Iris pigment epithelial cell (primary cell): Measurements from ENCODE around the gene PGP.

Experiments
- DNase-seq: peaks from one replicate; pipeline ENCODE4 v3.0.0-alpha.2; 2011; ENCODE audit warnings: low read depth

Gene PGP

DNA sequence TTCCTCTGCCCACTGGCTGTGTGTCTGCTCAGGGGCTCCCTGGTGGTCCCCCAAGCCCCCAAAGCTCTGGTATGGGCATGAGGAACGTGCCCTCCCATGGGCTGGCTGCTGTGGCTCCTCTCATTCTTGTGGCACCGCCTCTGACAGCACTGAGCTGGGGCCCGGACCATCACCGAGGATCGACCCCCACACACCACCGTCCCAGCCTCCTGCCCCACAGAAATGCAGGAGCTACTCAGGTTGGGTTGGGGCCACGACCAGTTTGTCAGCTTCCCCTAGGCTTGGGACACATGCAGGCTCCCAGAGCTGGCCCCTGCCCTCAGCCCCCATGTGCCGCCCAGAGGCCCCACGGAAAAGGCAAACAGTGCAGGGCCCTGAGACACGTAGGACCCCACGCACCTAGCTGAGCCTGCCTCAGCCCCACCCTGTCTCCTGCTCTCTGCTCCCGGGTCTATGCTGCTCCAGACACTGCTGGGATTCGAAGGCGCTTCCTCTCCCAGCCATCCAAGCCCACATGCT is 15.0 kb downstream of the PGP start:
- no peak for DNase-seq

DNA sequence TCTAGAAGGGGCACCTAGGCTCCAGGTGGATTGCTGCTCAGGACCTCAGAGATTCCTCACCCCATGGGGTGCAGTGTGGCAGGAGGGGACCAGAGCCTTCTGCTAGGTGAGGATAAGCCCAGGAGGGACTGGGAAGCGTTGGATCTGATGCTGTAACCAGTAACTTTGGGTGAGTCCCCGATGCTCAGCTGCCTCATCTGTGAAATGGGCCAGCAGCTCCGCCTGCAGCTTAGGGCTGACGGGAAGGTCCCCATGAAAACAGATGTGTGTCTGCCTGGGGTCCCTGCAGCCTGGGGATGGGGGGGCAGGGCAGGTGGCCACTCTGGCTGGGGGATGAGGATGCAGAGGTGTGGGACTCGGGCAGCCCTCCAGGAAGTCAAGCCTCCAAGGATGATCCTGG is 15.5 kb downstream of the PGP start:
- DNase-seq = no peak

DNA sequence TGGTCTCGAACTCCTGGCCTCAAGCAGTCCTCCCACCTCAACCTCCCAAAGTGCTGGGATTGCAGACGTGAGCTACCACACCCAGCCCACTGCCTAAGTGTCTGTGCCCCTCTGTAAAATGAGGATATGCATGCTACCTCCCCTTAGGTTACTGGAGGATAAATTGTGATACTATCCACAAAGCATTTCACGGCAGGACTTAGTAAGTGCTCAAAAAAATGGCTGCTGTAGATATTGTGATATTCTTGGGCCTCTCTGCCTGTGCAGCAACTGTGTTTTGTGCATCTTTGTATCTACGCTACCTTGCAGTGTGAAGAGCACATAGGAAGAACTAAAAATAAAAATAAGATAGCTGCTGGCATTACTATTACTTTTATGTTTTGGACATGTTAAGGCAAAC is 16.4 kb downstream of the PGP start:
- no peak for DNase-seq

DNA sequence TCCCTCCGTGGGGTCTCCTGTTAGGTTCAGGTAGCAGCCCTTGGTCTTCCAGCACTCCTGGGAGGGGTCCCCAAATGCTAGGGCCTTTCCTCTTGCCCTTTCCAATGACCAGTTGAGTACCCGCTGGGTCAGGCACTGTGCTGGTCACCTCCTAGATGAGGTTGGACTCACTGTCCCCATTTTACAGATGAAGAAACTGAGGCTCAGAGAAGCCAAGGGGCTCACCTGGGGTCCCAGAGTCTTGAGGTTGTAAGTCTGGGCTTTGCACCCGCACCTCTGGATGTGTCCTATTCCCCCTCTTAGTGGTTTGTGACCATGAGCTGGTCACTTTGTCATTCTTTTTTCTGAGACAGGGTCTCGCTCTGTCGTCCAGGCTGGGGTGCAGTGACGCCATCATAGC is 16.9 kb downstream of the PGP start:
- no peak for DNase-seq

DNA sequence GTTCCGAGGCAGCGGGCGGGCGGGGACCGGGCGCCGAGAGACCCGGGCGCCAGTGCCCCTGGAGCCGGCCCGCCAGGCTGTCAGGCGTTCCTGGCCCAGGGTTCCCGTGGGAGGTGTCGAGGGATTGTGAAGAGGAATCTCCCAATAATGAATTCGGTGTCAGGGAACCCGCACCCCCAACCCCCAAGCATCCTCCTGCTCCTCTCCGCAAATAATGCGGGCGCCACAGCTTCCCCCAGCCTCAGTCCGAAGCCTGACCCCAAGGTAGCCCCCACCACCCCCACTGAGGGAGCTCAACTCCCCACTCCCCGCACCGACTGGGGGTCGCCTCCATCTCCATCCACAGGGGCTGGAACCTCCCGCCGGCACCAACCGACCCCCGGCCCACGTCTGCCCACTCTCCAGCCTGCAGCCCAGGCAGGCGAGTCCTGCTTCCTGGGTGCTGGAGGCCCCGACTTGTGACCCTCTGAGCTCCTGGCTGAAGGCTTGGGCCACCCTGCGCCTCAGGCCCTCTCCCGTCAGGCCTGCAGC is 17.6 kb downstream of the PGP start:
- no peak for DNase-seq

DNA sequence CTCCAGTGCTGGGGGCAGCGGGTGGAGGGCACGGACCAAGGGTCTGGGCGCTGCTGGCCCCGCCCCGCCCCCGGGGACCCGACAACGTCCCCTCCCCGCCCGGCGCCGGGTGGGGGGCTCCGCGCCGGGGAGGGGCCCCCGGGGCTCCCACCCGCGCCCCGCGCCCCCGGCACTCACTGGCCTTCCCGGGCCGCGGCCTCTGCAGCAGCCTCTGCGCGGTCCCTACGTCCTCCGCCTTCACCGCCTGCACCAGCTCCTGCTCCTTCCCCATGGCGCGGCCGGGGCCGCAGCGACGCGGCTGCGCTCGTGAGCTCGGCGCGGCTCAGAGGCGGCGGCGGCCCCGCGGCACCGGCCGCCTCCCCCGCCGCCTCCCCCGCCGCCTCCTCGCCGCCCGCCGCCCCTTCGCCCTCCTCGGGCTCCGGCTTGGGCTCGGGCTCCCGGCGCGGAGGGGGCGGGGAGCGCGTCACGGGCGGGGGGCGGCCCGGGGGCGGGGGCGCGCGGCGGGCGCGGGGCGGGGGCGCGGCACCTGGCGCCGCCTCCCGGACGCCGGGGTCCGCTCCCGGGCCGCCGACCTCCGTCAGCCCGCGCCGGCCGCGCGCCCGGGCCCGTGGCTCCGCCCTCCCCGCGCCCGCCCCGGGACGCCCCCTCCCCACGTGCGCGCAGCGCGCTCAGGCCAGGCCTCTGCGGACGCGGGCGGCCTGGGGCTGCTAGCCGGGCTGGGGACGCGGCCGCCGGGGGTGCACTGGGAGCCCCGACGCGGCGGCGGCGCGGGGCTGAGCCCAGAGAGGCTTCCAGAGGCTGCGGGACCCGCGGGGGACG is 18.3 kb downstream of the PGP start, which contains the start of gene CASKIN1:
Gene CASKIN1 (minus strand): TSS at position 444 of the 819 bp plus-strand sequence. CDS start 173 bp downstream, at position 271.
- peak; percentile 14 for DNase-seq

DNA sequence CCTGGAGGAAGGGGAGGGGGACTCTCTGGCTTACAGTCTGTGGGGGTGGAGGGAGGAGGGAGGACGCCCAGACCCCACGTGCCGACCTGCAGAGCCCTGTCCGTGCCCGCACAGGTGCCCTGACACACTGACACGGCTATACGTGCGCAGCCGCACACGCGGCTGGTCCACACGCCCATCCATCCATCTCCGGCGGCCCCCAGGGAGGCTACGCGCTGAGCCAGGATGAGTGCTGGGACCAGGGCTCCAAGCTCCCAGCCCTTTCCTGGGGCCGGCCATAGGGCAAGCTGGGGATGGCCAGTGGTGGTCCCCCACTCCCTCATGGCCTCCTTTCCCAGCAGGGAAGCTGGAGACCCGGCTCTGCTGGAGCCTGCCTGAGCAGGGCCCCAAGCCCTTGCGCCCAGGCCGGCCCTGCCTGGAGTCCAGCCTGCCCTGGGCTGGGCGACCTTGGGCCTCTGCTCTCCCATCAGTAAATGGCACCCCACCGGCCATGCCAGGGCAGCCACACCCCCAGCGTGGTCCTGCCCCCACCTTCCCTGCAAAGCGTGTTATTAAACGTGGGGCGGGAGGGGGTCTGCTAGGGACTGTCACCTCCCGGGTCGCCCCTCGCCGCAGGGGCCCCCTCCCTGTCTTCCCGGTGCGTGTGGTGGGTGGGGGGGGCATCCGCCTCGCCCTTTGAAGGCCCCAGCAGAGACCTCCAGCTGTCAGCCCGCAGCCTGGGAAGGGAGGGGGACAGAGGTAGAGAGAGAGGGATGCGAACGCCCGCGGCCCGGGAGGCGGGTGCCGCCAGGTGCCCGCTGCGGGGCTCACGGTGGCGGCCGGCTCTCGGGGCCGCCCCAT is 19.1 kb downstream of the PGP start:
- no peak for DNase-seq

DNA sequence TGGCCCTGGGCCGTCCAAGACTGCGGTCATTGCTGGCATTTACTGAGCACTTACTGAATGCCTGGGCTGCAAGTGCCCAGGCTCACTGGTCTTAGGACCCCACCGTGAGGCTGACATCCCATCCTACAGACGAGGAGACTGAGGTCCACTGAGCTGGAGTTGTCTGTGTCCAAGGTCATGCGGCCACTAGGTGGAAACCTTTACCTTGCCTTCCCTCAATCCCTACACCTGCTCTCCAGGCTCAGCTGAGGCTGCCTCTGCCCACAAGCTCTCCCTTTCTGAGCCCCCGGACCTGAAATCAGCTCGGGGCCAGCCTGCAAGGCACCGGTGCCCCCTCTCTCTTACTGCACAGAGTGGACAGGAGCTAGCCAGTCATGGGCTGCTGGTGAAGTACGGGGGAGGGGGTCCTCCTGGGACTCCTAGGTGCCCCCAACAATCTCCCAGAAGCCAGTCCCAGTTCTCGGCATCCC is 19.8 kb downstream of the PGP start:
- DNase-seq = peak; percentile 34

DNA sequence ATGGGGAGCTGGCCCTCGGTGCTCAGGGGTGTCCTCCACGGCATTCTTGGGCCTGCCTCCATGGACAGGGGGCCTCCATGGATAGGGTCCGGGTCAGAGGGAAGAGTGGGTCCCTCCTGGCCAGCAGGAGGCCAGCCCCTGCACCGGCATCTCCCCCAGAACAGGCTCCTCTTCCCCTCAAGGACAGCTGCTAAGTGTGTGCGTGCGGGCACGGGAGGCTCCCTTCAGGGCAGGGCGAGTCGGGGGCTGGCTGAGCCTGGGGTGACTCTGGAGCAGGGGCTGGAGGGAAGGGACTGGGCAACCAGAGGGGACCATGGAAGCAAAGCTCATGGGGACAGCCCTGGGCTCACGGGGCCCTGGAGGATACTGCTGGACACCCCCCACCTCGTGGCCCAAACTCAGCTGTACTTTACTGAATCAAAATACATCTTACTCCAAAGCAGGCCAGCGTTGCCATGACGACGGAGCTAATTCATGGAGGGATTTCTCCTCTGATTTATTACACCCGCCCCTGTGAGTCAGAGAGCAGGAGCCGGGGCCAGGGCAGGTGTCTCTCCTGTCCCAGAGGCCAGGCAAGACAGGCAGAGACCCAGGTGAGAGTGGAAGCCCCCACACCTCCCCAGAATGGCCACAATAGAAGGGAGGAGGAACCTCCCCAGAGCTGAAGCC is 20.3 kb downstream of the PGP start:
- peak; percentile 23 for DNase-seq

DNA sequence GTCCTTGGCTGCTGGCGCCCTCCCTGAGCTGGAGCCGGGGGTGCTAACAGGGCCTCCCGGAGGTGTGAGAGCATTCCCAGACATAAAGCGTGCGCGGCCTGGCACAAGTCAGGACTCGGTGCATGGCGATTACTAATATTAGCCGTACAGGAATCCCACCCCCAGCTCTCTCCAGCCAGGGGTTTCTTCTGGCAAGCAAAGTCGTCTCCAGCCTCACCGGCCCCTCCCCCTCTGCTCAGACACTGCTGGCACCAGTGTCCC is 23.3 kb downstream of the PGP start:
- no peak for DNase-seq

DNA sequence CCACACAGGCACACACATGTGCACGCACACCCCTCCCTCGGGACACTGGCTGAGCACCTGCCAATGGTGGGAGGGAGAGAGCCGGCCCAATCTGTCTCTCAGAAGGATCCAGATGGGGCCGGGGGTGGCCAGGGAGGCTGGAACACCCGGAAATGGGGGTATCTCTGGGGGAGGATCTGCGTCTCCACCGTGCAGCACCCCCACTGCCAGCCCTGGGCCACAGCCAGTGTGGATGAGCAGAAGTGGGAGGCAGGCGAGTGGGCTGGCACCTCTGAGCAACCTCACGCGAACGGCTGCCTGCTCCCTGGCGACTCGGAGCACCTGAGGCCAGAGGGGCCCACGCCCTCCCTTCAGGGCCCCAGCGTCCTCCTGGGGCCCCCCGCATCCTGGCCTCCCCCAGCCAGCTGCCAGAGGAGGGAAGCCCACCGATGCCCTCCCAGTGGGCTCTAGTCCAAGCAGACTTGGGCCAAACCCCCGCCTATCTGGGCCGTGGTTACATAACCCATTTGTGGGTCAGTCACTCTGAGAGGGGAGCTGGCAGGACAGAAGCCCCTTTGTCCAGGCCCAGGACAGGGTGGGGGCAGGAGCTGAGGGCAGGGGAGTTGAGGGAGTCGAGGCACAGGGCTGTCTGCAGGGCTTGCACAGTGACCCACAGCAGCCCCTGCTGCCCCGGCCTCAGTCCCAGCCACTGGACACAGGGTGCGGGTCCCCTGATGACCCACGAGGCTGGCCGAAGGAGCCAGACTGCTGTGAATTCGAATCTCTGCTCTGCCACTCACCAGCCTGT is 23.8 kb downstream of the PGP start:
- DNase-seq = no peak

DNA sequence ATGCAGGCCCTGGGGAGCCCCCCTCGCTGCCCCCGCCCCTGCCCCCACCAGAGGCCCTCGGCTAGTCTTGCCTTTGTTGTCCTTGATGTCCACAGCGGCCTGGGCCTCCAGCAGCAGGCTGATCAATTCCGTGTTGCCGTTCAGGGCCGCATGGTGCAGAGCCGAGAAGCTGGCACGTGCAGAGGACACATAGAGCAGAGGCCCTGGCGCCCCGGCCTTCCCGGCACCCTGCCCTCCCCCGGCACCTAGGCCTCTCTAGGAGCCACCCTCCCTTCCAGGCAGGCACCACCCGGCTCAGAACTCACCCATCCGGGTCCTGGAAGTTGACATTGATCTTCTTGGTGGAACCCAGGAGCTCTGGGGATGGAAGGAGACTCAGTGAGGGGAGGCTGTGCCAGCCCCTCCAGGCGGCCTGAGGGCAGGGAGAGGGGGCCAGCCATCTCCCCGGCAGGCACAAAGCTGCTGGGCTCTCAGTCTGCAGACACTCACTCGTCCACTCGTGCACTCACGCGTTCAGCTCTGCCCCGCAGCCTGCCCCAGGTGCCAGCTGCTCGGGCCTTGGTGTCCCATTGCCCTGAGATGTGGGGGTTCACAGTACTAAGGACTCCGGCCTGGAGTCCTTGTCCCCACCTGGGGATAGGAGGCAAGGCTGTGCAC is 24.5 kb downstream of the PGP start:
- DNase-seq = no peak

DNA sequence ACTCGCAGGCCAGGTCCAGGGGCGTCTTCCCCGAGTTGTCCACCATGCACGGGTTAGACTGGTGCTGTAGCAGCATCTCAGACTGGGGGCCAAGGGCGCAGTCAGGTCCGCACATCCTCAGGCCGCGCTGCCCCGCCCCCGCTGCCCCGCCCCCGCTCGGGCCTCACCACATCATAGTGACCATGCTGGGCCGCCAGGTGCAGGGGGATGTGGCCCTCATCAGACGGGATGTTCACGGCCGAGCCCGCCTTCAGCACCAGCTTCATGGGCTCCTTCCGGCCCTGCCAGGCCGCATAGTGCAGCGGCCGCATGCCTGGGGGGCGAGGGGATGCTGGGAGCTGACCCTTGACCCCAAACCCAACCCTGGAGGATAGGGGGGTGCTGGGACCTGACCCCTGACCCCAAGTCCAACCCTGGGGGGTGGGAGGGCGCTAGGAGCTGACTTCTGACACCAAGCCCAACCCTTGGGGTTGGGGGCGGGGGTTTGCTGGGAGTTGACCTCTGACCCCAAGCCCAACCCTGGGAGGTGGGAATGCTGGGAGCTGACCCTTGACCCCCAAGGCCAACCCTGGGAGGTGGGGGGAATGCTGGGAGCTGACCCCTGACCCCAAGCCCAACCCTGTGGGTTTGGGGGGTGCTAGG is 25.3 kb downstream of the PGP start:
- DNase-seq = no peak

DNA sequence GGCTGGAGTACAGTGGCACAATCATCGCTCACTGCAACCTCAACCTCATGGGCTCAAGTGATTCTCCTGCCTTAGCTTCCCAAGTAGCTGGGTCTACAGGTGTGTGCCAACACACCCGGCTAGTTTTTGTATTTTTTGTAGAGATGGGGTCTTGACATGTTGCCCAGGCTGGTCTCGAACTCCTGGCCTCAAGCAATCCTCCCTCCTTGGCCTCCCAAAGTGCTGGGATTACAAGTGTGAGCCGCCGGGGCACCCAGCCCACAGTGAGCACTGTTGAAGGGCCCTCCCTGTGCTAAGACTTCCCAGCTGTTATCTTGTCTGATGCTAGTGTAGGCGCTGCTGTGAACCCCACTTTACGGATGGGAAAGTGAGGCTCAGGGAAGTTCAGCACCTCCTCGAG is 26.2 kb downstream of the PGP start:
- no peak for DNase-seq

DNA sequence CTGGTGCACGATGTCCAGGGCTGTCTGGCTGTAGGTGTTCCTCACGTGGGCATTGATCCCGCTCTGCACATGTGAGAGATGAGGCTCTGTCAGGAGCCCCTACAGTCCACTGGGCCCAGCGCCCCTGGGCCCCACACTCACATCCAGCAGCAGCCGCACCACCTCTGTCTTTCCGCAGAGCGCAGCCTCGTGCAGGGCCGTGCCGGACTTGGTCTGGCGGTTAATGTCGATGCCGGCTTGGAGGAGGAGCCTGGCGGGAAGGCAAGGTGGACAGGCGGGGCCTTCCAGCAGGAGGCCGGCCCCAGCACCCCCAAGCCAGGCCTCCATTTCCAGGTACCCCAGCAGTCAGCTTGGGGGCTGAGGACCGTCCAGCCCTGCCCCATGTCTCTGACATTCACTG is 27.4 kb downstream of the PGP start:
- no peak for DNase-seq

DNA sequence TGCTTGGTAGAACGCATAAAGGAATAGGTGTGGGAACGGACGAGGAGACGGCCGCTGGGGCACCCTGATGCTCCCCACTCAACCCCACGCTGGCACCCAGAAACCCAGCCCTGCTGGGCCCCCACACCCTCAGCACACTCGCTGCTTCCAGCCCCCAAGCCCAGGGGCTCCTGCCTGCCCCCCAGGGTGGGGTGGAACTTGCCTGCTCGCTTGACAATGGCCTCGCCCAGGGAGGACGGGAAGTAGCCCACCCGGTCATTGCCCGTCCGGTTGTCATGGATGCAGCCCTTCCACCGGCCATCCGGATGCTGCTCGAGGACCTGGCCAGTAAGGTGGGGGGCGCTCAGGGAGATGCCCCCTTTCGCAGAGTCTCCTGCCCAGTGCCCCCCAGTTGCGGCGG is 28.1 kb downstream of the PGP start:
- no peak for DNase-seq

DNA sequence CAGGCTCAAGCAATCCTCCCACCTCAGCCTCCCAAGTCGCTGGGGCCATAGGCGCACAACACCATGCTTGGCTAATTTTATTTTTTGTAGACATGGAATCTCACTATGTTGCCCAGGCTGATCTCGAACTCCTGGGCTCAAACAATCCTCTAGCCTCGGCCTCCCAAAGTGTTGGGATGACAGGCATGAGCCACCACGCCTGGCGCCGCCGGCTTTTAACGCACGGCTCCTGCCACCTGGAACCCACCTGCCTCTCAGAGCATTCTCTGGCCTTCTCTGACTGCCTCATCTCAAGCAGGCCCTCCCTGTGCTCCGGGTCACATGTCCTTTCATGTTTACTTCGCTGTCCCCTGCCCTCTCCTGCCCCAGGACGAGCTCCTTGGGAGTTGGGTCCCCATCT is 28.6 kb downstream of the PGP start:
- no peak for DNase-seq

DNA sequence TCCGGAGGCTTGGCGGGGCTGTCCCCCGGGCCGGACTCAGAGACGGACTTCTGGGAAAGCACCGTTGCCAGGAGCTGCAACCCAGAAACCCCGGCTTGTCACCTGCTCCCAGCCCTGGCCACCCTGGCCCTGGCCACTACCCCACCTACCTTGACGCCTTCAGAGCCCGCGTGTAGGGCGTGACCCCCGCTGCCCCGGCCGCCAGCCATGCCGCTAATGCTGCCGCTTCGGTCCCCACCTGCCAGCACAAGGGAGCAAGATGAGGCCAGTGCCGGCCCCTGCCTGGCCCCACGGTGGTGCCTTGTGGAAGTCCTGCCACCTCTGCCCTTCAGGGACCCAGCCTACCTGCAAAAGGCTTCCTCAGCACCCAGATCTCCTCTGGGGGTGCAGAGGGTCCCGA is 29.7 kb downstream of the PGP start:
- no peak for DNase-seq

DNA sequence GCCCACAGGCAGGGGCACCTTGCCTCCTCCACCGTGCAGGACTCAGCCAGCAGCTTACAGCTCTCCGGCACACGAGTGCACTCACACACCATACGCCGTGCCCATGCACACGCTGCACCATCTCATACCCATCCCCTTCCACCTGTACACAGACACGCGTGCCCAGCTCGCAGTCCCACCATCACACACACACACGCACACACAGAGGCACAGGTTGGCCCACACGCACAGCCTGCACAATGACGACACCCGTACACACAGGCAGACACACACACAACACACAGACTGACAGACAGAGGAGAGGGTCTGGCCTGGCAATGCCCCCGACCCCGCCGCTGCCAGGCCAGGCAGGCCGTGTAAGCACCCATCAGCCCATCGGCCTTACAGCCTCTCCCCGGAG is 30.3 kb downstream of the PGP start:
- no peak for DNase-seq

DNA sequence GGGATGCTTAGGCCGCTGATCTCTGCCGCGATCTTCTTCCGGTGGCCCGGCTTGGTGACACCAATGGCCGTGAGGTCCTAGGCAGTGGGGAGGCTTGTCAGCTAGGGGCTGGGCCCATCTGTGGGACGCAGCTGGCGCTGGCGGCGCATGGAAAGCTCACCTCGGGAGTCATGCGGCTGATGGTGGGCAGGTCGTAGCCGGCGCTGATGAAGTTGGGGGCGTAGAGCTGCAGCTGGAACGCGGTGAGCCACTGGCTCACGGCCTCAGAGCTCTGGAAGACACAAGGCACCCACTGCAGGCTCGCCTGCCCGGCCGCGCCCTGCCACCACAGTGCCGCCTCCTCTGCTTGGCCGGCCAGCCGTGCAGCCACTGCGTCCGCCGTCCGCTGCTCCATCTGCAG is 31.0 kb downstream of the PGP start:
- DNase-seq = no peak

DNA sequence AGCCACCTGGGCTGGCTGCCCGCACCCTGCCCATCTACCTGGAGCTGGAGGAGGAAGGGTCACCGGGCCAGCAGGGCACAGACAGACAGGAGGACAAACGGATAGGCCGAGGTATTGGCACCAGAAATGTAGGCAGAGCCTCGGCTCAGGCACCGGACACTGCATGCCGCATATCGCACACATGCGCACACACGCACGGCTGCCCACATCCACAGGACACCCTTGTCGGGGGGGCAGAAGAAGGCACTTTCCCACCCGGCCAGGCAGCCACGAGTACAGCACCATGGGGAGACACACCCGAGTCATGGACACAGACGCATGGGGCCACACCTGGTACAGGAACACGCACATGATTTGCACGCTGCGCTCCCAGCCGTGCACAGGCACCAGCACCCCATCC is 32.7 kb downstream of the PGP start:
- DNase-seq = no peak
